GM12892 (cell line): ENCODE measurements around the gene HSPA12B.

Experiments
- POLR2A ChIP-seq: IDR thresholded peaks from 2 replicates; pipeline ENCODE4 v1.6.1; 2011; ENCODE audit warnings: low read depth, low read length, control low read depth
- TAF1 ChIP-seq: IDR thresholded peaks from 2 replicates; pipeline ENCODE4 v1.6.1; 2011; ENCODE audit warnings: low read depth, mild to moderate bottlenecking, control low read depth, low read length, borderline replicate concordance

GRCh38 chr20:3783068-3783489 is 50.6 kb downstream of the HSPA12B start:
- no peak for TF ChIP-seq POLR2A
- TF ChIP-seq TAF1 = no peak
